NB4 (cell line): ENCODE results near the gene MYO1E.

Experiments used
- MAX ChIP-seq: IDR thresholded peaks from 2 replicates; pipeline ENCODE4 v1.6.1; 2011; ENCODE audit warnings: low read depth, low read length
- MYC ChIP-seq: IDR thresholded peaks from 2 replicates; pipeline ENCODE4 v1.6.1; 2011; ENCODE audit warnings: low read depth, low read length
- POLR2A ChIP-seq: IDR thresholded peaks from 2 replicates; pipeline ENCODE4 v1.6.1; 2011; ENCODE audit warnings: mild to moderate bottlenecking; ENCODE audit not compliant: insufficient read length; ENCODE audit errors: extremely low read depth
- TF ChIP-seq, protein P1 (sequence below): IDR thresholded peaks from one replicate; pipeline ENCODE4 v1.5.1; 2012; ENCODE audit warnings: low read depth, low read length

GRCh38 chr15:59330649-59331048 lies 42.0 kb downstream of the MYO1E start:
- TF ChIP-seq, protein P1, sequence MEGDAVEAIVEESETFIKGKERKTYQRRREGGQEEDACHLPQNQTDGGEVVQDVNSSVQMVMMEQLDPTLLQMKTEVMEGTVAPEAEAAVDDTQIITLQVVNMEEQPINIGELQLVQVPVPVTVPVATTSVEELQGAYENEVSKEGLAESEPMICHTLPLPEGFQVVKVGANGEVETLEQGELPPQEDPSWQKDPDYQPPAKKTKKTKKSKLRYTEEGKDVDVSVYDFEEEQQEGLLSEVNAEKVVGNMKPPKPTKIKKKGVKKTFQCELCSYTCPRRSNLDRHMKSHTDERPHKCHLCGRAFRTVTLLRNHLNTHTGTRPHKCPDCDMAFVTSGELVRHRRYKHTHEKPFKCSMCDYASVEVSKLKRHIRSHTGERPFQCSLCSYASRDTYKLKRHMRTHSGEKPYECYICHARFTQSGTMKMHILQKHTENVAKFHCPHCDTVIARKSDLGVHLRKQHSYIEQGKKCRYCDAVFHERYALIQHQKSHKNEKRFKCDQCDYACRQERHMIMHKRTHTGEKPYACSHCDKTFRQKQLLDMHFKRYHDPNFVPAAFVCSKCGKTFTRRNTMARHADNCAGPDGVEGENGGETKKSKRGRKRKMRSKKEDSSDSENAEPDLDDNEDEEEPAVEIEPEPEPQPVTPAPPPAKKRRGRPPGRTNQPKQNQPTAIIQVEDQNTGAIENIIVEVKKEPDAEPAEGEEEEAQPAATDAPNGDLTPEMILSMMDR: no peak
- TF ChIP-seq MAX: no peak
- no peak for TF ChIP-seq POLR2A
- TF ChIP-seq MYC: no peak
